Measurements from ENCODE around the gene OPCML. TPM values are rescaled to one million over a fixed set of nuclear protein-coding genes. Genes with fewer than 3 reads are reported as not detected.

OPCML gene
- polyA plus RNA-seq, 3 donors = not detected

DNA sequence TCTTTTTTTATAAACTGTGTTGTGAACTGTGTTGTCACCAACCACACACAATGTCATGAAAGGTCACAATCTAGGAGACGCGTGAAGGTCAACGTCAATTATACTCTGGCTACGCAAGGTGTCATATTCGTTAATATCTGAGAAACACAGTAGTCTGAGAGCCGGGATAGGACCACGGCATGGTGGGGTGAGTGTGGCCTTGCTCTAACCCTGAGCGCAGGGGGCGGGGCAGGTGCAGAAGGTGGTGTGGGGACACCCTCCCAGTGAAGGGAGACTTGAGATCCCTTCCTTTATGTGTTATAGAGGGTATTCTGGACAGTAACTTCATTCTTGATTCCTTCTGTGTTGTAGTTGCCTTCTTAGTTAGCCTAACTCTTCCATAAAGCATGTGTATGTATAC lies 883.0 kb downstream of the OPCML start:
- Histone ChIP-seq H3K4me3 (replicated peaks in 1 of 3; ENCODE audit: low read depth in 2 of 3, low read length in 3 of 3) (no peak overlapping the region), H3K4me1 (ENCODE audit: control insufficient read depth in 1 of 2, insufficient read depth in 2 of 2, low read length in 2 of 2) (no peaks in the 10 kb centered on the region), H4K20me1 (ENCODE audit: insufficient read depth, low read length) (no peaks in the 10 kb centered on the region), H3K9ac (ENCODE audit: insufficient read depth, low read length, poor library complexity, severe bottlenecking) (no peak overlapping the region), H2AFZ (ENCODE audit: insufficient read depth, low read depth, low read length, poor library complexity, severe bottlenecking) (no peak overlapping the region), H3K36me3 (replicated peaks in 1 of 2; ENCODE audit: control insufficient read depth in 1 of 2, insufficient read depth in 2 of 2, low read length in 2 of 2) (no peaks in the 10 kb centered on the region), H3K27ac (ENCODE audit: low read depth in 1 of 2, low read length in 2 of 2) (no peak overlapping the region), H3K9me3 (replicated peaks in 1 of 2; ENCODE audit: control insufficient read depth in 1 of 2, insufficient read depth in 1 of 2, low read length in 2 of 2) (peaks cover 3 to 12% of the 10 kb centered on the region in 2 donors), H3K4me2 (replicated peaks; ENCODE audit: extremely low read depth, low read length, poor library complexity, severe bottlenecking) (no peak overlapping the region), H3K79me2 (ENCODE audit: insufficient read depth, low read length) (no peaks in the 10 kb centered on the region), H3K27me3 (ENCODE audit: control insufficient read depth in 2 of 2, insufficient read depth in 2 of 2, low read length in 2 of 2) (no peaks in the 10 kb centered on the region)
- DNase-seq = no peak
- WGBS (ENCODE audit: insufficient coverage) = 99% methylated on average over 7 of the region's 9 CpGs
- TF ChIP-seq, protein P1, sequence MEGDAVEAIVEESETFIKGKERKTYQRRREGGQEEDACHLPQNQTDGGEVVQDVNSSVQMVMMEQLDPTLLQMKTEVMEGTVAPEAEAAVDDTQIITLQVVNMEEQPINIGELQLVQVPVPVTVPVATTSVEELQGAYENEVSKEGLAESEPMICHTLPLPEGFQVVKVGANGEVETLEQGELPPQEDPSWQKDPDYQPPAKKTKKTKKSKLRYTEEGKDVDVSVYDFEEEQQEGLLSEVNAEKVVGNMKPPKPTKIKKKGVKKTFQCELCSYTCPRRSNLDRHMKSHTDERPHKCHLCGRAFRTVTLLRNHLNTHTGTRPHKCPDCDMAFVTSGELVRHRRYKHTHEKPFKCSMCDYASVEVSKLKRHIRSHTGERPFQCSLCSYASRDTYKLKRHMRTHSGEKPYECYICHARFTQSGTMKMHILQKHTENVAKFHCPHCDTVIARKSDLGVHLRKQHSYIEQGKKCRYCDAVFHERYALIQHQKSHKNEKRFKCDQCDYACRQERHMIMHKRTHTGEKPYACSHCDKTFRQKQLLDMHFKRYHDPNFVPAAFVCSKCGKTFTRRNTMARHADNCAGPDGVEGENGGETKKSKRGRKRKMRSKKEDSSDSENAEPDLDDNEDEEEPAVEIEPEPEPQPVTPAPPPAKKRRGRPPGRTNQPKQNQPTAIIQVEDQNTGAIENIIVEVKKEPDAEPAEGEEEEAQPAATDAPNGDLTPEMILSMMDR (IDR thresholded peaks at IDR 0.05) = no peak
- Mint-ChIP-seq H3K4me1 (no peaks in the 10 kb centered on the region), H3K9me3 (peaks cover 0 to 10% (median 4%) of the 10 kb centered on the region in 7 donors), H3K4me3 (no peak overlapping the region), H3K36me3 (no peaks in the 10 kb centered on the region), H3K27me3 (ENCODE audit: low read depth in 3 of 3) (no peaks in the 10 kb centered on the region), H3K27ac (no peak overlapping the region)
- intact Hi-C loops (cut with micrococcal nuclease) = no loop called here

DNA sequence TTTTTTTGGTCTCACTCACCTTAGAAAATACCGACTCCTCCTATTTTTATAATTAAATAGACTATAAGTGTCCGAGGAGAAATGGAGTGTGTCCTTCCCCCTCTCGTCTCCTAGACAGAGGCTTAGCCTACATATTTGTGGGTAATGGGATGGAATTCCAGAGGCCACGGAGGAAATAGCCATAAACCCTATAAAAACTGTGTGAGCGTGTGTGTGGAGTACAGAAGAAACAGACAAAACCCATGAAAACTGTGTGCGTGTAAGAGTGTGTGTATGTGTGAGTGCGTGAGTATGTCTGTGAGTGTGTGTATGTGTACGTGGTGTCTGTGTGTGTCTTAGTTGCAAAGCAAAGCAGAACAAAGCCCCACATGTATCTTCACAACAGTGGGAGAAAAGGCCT lies 883.5 kb downstream of the OPCML start:
- no peak overlapping the region for H3K27ac Mint-ChIP-seq
- no peak overlapping the region for H3K4me2 ChIP-seq (replicated peaks; ENCODE audit: extremely low read depth, low read length, poor library complexity, severe bottlenecking)
- intact Hi-C loops (cut with micrococcal nuclease) = no loop called here

More for the DNA sequence above, 883.5 kb downstream of the OPCML start:
- no peaks in the 10 kb centered on the region for H3K4me1 Mint-ChIP-seq
- H3K27ac ChIP-seq (ENCODE audit: low read depth in 1 of 2, low read length in 2 of 2) = no peak overlapping the region
- H3K36me3 ChIP-seq (replicated peaks in 1 of 2; ENCODE audit: control insufficient read depth in 1 of 2, insufficient read depth in 2 of 2, low read length in 2 of 2) = no peaks in the 10 kb centered on the region
- no peak overlapping the region for H3K4me3 Mint-ChIP-seq
- peaks cover 3 to 12% of the 10 kb centered on the region in 2 donors for H3K9me3 ChIP-seq (replicated peaks in 1 of 2; ENCODE audit: control insufficient read depth in 1 of 2, insufficient read depth in 1 of 2, low read length in 2 of 2)
- TF ChIP-seq, protein P1 (IDR thresholded peaks at IDR 0.05) = no peak
- H3K36me3 Mint-ChIP-seq = no peaks in the 10 kb centered on the region
- no peak overlapping the region for H3K9ac ChIP-seq (ENCODE audit: insufficient read depth, low read length, poor library complexity, severe bottlenecking)
- H3K4me3 ChIP-seq (replicated peaks in 1 of 3; ENCODE audit: low read depth in 2 of 3, low read length in 3 of 3) = no peak overlapping the region
- H3K27me3 Mint-ChIP-seq (ENCODE audit: low read depth in 3 of 3) = no peaks in the 10 kb centered on the region
- no peaks in the 10 kb centered on the region for H3K27me3 ChIP-seq (ENCODE audit: control insufficient read depth in 2 of 2, insufficient read depth in 2 of 2, low read length in 2 of 2)
- H3K79me2 ChIP-seq (ENCODE audit: insufficient read depth, low read length) = no peaks in the 10 kb centered on the region
- no peak overlapping the region for H2AFZ ChIP-seq (ENCODE audit: insufficient read depth, low read depth, low read length, poor library complexity, severe bottlenecking)
- peaks cover 0 to 7% (median 4%) of the 10 kb centered on the region in 7 donors for H3K9me3 Mint-ChIP-seq
- H3K4me1 ChIP-seq (ENCODE audit: control insufficient read depth in 1 of 2, insufficient read depth in 2 of 2, low read length in 2 of 2) = no peaks in the 10 kb centered on the region
- no peak for DNase-seq
- H4K20me1 ChIP-seq (ENCODE audit: insufficient read depth, low read length) = no peaks in the 10 kb centered on the region
- WGBS (ENCODE audit: insufficient coverage) = no CpG with 5 or more reads among the region's 8 CpGs
